COLO668 (cell line): ENCODE results near the gene HECTD2.
"Not testable (repeated sequence)": the region's sequence is repeated elsewhere in the genome, so short reads cannot be mapped to it uniquely, and the experiment has no call there.

Experiments used
- DNase-seq: peaks from one replicate; lab custom pipeline; 2025; ENCODE audit not compliant: unreplicated experiment; lab: John Stamatoyannopoulos, UW

Gene HECTD2

GRCh38 chr10:91528080-91528479, 117.9 kb downstream of the HECTD2 start:
- DNase-seq = no peak

- DNase-seq = no peak
Measured at GRCh38 chr10:91528768-91529167, 118.6 kb downstream of the HECTD2 start.

DNA sequence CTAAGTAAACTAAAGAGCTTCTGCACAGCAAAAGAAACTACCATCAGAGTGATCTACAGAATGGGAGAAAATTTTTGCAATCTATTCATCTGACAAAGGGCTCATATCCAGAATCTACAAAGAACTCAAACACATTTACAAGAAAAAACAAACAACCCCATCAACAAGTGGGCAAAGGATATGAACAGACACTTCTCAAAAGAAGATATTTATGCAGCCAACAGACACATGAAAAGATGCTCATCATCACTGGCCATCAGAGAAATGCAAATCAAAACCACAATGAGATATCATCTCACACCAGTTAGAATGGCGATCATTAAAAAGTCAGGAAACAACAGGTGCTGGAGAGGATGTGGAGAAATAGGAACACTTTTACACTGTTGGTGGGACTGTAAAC, 124.6 kb downstream of the HECTD2 start:
- not testable (repeated sequence) for DNase-seq

- no peak for DNase-seq
Measured at GRCh38 chr10:91536111-91536510, 126.0 kb downstream of the HECTD2 start.

DNA sequence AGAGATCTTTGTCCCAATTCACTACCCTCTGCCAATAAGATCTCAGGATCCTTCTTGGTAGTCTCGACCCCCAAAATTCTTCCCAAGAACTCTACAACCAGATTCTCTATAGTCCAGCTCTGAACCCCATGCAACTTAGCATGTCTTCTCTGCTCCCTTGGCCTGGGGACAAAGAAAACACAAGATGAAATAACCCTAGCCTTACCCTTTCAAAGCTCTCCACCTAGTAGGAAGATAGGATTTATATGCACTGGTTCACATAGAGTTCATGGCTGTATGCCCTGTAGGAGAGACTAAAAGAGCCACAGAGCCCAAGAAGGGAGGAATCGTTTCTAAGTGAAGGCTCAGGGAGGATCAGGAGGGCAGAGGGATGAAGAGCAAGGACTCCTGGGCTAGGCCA, 126.6 kb downstream of the HECTD2 start:
- no peak for DNase-seq

DNA sequence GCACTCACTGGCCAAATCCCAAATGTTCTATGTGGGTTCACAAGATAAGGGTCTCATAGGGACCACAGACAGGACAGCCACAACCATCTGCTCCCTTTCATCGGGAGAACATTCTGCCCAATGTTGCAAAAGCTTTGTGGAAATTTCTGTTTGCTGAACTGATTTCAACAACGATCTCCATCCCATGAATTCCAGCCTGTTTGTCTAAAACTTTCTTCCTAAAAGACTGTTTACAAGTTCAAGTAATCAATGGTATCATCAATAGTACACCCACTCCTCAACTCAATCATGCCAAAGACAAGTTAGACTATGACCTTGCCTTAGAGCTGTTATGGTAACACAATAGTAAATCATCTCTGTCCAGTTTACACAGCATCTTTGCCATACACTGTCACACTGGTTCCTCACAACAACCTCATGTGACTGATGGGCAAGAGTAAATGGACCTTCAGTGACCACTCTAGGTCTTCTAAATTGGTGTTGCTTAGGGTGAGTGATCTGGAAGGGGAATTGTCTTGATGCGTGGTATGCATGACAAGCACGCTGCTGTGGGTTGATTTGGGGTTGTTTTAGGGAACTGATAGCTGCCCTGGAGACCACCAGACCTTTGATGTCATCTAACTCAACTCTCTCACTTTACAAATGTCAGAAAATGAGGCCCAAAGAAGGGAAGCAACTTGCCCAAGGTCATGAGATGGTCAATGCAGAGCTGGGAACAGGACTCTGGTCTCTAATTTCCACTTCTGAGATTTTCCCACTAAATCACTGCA, 127.7 kb downstream of the HECTD2 start:
- DNase-seq = no peak

- DNase-seq = no peak
Measured at GRCh38 chr10:91539930-91540329, 129.8 kb downstream of the HECTD2 start.

- DNase-seq = no peak
Measured at GRCh38 chr10:91540733-91541132, 130.6 kb downstream of the HECTD2 start.

GRCh38 chr10:91541481-91541880, 131.3 kb downstream of the HECTD2 start:
- no peak for DNase-seq

- DNase-seq = no peak
Measured at GRCh38 chr10:91545384-91545783, 135.2 kb downstream of the HECTD2 start.

DNA sequence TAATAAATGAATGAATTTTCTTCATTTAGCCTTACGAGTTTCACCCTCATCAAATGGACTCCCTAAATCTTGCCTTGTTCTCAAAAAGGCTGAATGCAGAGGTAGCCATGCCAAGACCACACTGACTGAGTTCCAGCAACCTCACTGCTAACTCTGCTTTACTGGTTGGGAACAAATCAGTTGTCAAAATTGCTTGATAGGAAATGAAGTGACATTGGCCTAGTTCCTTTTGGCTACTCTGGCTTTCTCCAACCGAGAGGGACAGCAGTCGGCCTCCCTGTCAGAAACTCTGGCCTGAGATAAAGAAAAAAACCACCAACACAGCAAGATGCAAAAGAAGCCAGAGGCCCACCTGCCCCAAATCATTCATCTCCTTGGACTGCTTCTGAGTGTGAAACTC, 135.7 kb downstream of the HECTD2 start:
- no peak for DNase-seq

DNA sequence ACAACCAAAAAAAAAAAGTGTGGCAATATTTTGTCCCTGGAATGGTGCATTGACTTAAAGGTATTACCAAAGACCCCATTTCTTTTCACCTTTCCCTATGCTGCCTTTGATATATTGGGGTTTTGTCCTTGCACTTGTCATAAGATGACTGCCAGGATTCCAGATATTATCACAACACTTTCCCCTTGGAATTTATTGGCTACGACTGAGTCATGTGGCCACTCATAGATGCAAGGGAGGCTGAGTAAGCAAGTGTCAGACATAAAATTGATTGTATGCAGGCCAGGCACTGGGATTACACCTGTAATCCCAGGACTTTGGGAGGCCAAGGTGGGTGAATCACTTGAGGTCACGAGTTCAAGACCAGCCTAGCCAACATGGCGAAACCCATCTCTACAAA, 139.1 kb downstream of the HECTD2 start:
- DNase-seq = no peak

GRCh38 chr10:91550021-91550420, 139.9 kb downstream of the HECTD2 start:
- DNase-seq = no peak

DNA sequence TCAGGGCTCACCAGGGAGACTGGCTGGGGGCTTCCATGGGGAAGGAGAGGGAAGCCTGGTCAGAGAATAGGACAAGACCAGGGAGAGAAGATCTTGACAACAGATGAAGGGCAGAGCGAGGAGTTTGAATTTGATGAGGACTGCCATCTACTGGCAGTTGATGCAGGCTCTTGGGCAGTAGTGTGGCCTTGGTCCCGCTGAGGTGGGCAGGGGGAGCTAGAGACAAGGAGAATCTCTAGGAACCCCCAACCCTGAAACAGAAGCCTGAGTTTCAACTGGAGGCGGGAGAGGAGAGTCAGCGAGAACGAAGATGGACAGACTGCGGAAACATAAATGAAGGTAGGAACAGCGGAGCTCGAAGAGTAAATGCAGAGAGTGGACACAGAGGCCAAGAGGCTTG, 141.7 kb downstream of the HECTD2 start:
- peak; percentile 2 for DNase-seq

- peak; percentile 1 for DNase-seq
Measured at GRCh38 chr10:91552274-91553095, 142.3 kb downstream of the HECTD2 start.

GRCh38 chr10:91555455-91555854, 145.3 kb downstream of the HECTD2 start:
- DNase-seq = no peak

DNA sequence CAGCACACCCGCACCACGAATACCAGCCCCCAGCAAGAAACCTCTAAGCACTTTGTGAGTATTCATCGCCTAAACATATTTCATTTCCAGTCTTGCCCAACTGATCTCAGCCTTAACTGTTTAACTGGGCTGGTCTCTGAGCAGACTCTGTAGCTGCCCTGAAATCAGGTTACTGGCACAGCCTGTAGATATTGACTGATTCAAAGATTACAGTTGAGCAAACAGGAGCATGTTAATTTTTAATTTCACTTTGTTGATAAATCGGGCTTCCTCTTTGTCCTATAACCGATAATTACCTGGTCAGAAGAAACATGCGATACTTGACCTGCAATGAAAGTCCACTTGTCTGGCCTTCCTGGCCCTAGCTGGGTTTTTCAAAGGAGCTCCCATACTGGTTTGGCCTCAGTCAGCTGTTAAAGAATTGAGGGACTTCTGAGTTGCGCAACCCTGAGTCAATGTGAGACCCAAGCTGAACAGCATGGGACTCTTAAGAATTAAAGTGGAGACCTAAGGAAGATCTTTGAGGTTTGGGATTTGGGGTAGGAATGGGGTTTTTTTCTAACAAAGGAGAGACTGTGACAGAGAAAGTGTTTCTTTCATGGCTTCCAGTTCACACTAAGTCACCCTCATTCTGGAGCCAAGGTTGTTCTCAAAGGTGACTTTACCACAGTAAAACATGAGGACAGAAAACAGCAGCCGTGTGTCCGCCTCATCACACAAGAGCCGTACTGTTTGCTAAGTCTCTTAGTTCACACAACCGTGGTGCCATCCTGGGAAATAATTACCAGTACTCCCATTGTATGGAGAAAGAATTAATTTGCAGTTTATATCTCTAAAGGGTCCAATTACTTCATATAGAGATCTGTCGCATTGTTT, 146.8 kb downstream of the HECTD2 start:
- peak; percentile 24 for DNase-seq

- no peak for DNase-seq
Measured at GRCh38 chr10:91557651-91558111, 147.5 kb downstream of the HECTD2 start.

DNA sequence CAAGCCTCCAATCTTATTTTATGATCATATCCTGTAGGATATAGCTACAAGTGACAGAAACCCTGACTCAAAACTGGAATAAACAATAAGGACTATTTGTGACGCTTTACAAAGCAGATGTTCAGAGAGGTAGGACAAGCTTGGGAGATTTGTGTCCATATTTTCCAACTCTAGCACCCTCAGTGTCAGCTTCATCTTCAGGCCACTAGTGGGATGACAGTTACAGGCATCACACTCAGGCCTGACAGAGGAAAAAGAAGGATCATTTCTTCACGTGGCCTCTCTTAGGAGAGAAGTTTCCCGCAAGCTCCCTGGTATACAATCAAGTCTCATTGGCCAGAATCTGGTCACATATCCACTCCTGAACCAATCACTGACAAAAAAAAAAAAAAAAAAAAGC, 148.3 kb downstream of the HECTD2 start:
- DNase-seq = no peak

DNA sequence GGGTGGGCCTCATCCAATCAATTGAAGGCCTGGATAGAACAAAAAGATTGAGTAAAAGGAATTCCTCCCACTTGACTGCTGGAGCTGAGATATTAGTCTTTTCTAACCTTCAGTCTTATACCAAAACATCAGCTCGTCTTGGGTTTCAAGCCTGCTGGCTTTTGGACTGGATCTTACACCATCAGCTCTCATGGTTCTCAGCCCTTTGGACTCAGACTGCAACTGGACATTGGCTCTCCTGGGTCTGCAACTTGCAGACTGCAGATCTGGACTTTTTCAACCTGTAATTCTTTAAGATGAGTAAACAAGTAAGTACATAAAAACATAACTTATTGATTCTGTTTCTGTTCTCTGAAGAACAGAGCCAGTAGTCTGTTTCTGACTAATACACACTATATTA, 149.0 kb downstream of the HECTD2 start:
- no peak for DNase-seq

DNA sequence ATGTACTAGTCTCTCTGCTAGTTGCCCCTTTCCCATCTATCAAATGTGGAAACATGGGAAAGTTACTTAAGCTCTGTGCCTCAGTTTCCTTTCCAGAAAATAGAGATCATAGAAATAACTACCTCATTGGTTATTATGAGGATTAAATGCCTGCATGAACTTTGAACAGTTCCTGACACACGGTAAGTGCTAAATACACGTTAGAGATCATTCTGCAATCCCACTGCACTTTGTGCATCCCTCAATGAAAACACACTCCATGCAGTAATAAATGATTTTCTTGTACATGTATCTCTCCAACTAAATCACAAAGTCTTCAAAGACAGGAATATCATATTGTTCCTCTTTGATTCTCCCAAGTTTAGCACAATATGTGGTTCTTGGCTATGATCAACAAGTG, 149.6 kb downstream of the HECTD2 start:
- no peak for DNase-seq
